RPMI8226 (cell line): ENCODE data around the gene PCCA.
A peak's percentile ranks its signal among the peaks of the same experiment; 100 is the strongest.
"Not testable (repeated sequence)": the region's sequence is repeated elsewhere in the genome, so short reads cannot be mapped to it uniquely, and the experiment has no call there.

Source experiments
- DNase-seq: peaks from one replicate; pipeline ENCODE4 v3.0.0-alpha.2; 2015

The PCCA gene

DNA sequence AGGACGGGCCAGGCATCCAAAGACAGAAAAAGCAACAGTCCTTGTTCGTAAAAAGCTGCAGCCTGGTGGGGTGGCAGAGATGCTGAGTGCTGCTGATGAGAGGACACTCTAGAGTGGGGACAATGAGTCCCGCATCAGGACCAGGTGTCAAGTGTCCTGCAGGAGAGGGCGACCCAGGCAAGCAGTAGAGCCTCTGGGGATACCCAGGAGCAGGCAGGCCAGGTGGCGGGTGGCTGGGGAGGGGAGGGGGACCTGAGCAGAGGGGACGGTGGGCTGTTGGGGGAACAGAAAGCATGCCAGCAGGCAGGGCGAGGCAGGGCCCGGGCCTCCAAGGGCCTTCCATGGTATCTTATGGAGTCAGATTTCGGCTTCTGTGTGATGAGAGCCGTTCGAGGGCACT, 463.9 kb downstream of the PCCA start:
- DNase-seq, result no peak

- DNase-seq, result no peak
These were observed 471.0 kb downstream of the PCCA start for GRCh38 chr13:100559886-100560285.

- no peak for DNase-seq
These were observed 471.7 kb downstream of the PCCA start for GRCh38 chr13:100560498-100561157.

GRCh38 chr13:100561158-100561499, 472.2 kb downstream of the PCCA start:
- no peak for DNase-seq

- no peak for DNase-seq
These were observed 472.8 kb downstream of the PCCA start for GRCh38 chr13:100561599-100562204.

- DNase-seq, result no peak
These were observed 474.9 kb downstream of the PCCA start for GRCh38 chr13:100563779-100564178.

DNA sequence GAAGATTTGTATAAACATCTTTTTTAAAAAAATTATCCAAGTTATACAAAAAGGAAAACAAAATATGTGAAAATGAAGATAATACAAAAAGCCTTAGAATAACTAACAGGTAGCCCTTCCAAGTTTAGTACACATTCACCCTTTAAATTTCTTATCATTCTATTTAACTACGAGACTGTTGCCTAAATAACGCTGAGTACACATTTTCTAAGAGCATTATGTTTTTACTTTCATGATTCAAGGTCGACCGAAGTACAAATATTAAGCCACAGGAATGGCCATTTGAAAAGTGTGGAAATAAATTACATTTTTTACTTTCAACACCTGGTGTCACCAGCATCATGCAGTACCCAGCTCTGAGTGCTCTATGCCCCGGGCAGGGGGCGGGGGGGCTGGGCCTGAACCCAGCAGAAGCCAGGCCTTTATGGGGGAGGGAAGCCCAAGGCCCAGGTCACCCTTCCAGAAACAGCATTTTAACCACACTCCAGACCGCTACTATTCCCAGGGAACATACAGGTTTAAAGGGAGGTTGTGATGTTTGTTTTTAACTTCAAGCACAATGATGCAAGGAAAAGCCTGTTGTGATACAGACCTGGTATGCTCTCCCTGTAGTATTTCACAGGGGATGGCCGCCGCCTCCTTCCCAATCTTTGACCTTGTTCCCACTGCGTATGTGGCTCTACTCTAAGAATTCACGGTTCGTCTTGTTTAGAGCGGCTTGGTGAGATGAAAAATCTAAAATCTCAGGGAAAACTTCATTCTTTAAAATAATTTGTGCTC, 475.7 kb downstream of the PCCA start:
- DNase-seq, result no peak

DNA sequence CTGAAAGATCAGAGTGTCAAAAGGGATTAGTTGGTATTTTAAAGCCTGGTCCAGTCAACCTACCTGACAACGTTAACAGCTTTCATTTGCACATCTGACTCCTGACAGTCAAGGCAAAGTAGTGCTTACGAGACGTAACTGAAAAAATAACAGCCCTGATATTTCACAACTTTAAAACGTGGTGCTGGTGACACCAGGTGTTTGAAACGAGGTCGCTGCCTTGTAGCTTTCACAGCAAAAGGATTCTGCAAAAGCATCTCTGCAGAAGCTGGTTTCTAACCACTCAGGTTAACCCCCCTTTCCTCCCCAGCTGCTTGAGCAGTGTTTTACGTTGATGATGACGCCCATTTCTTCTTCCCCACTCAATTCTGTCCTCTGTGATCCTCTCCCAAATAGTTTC, 476.4 kb downstream of the PCCA start:
- no peak for DNase-seq

- no peak for DNase-seq
These were observed 477.6 kb downstream of the PCCA start for GRCh38 chr13:100566543-100566942.

- DNase-seq, result peak; percentile 70
These were observed 484.2 kb downstream of the PCCA start for GRCh38 chr13:100573121-100573520.

DNA sequence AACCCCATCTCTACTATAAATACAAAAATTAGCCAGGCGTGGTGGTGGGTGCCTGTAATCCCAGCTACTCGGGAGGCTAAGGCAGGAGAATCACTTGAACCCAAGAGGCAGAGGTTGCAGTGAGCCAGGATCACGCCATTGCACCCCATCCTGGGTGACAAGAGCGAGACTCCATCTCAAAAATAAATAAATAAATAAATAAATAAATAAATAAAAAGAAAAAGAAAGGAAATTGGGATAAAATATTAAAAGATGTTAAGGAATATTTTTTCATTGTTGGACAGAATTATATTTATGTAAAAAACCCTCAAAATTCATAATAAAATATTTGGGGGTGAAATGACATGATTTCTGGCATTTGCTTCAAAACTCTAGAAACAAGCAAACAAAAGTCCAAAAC, 488.3 kb downstream of the PCCA start:
- DNase-seq, result not testable (repeated sequence)
